Medulla oblongata (tissue), 1 donor: ENCODE results near the gene NOS3.
A peak's percentile ranks its signal among the peaks of the same experiment; 100 is the strongest.

Experiments used
- DNase-seq: peaks from one replicate; pipeline ENCODE4 v3.0.0-alpha.2; 2015; ENCODE audit errors: extremely low spot score

NOS3 gene

DNA sequence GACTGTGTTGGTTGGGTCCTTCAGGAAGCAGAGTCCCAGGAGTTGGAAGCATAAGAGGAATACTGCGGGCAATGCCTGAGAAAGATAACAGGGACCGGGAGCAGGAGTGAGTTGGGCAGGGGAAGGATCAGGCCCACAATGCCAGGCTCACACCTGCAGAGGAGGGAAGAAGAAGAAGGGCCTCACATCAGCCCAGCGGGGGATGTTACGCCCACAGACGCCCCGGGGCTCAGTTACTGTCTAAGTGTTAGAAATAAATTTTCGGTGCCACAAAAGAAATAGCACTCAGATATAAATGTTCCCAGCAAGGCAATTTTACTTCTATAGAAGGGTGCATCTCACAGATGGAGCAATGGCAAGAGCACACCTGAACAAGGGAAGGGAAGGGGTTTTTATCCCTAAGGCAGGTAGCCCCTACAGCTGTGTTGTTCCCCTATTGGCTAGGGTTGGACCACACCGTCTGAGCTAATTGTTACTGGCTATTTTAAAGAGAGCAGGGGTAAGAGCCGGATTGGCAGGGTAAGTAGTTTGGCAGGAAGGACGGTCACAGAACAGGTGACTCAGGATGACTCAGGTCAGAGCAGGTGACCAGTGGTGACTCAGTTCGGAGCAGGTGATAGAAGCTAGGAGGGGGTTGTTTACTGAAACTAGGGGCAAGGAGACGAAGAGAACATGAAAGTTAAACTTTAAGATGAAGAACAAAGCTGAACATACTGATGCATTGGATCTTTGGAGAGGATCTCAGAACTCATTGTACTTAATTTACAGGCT lies at the start of gene NOS3:
Gene NOS3 (plus strand): TSS at position 602 of the 771 bp plus-strand sequence. CDS start 2,787 bp downstream, outside the sequence.
- no peak for DNase-seq

DNA sequence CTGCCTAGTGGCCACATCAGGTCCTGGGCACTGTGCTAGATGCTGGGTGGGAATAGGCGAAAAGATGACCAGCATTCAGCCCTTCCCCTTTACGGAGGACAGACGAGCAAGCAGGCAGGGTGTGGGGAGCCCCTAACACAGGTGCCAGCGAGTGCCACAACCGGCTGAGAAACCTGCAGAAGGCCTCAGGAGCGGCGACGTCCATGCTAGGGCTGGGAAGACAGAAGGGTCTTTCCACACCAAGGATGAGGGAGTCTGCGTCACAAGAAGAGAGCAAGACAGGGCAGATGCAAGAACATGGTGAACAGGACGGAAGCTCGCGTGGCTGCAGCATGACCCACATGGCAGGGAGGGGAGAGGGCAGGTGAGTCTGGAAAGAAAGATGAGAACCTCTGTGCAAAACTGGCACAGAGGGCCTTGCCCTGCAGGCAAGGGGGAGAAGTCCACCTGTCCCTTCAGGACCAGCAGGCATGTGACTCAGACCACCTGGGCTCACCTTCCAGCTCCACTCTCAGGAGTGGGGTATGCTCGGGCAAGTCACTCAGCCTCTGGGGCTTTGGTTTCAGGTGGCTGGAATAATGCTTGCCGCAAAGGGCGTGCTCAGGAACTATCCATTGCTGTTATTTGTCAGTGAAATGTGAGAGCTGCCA lies 49.3 kb upstream of the NOS3 start:
- no peak for DNase-seq

DNA sequence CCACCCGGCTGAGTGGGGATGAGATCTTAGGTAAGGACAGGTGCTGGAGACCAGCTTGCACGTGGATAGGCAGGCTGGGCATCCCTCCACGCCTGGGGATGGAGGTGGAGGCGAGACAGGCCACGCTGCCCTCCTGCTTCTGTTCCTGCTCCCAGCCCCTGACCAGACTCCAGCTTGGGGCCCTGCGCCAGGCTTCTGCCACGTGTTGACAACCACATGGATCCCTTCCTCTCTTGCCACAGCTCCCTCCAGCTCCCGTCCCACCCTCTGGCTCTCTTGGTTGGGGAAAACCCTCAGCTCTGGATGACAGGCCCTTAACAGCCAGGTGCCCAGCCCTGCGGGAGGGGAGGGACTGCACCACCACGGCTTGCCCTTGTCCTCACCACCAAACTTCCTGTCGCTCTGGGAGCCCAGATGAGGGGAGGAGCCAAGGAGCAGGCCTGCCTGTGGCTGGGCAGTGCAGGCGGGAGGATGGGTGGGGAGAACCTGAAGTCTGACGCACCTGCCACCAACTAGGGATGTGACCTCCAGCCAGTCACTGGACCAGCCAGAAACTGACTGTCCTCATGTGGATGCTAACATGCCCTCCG lies 48.7 kb upstream of the NOS3 start:
- peak; percentile 50 for DNase-seq

DNA sequence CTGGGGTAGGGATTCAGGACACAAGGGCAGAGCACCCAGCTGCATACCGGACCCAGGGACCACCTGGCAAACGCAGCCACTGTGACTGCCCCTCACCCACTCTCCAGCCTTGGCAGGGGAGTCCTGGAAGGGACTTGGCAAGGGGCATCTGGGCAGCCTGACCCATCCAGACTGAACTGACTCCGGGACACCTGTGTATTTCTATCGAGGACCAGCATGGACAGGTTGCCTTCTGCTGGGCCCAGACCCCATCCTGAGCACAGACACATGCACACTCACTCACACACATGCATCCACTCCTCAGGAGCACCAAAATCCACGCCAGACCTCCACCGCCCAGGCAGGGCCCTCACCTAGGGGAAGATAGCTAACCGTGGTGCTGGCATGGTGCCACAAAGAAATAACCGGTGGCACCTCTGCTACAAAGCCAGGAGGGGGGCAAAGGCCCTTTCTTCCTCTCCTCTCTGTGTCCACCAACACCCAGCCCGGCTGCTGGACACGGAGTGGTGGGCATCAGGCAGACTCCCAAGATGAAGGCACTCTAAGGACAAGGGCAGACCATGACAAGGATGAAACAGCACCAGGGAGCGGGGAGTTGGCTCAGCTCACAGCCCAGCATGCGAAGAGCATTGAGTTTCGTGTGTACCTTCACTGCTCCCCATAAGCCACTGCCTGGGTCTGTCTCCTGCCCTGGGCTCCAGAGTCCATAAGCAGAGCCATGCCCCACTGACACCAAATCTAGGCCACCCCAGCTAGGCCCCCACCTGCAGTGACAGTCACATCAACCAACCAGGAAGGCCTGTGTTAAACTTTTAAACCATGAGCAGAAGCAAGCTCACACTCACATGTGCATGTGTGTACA lies 48.0 kb upstream of the NOS3 start:
- no peak for DNase-seq

DNA sequence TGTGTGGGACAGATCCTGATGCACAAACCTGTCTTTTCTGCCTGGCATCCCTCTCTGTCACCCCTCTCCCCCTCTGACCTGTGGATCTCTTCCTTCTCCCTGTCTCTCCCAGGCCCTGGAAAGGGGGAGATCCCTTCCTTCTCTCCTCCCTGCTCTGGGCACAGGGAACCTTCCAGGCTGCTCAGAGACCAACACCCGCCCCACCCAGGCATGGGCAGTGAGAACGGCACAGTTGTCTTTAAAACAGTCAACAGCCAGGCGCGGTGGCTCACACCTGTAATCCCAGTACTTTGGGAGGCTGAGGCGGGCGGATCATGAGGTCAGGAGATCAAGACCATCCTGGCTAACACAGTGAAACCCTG lies 47.4 kb upstream of the NOS3 start:
- no peak for DNase-seq

DNA sequence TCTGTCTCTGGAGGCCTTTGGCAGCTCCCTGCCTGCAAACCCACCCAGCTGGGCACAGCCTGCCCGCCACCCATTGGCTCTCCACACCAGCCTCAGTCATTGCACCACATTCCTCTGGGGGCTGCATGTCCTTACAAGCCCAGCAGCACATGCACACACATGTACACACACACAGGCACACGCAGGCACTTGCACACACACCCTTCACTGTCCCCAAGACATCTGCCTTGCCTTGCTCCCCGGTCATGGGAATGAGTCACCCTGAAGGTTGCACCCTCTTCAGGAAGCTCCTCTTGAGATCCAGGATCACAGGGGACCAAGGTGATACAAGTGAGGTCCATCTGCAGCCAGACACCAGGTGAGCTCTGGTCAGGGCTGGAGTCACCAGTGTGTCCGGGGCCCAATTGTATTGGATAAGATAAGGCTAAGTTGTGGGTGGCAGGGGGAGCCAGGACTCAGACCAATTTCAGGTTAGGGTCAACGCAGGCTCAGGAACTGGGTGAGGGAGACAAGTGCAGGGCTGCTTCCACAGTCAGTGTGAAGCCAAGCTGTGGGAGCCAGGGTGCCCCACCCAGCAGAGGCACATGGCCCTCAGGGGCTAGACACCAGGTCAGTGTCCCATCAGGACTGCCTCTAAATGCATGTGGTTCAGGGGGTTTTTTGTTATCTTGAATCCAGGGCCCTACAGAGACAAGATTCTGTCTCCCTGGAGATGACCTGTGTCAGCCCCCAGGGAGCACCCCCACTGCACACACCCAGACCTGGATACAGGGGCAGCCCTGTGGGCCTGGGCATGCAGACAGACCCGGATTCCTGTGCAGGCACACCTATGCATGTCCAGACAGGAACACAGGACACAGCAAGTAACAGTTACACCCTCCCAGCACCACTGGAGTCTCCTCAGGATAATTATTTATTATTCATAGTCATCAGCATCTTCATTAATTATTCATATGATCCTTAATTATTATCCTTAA lies 46.5 kb upstream of the NOS3 start:
- DNase-seq: no peak

DNA sequence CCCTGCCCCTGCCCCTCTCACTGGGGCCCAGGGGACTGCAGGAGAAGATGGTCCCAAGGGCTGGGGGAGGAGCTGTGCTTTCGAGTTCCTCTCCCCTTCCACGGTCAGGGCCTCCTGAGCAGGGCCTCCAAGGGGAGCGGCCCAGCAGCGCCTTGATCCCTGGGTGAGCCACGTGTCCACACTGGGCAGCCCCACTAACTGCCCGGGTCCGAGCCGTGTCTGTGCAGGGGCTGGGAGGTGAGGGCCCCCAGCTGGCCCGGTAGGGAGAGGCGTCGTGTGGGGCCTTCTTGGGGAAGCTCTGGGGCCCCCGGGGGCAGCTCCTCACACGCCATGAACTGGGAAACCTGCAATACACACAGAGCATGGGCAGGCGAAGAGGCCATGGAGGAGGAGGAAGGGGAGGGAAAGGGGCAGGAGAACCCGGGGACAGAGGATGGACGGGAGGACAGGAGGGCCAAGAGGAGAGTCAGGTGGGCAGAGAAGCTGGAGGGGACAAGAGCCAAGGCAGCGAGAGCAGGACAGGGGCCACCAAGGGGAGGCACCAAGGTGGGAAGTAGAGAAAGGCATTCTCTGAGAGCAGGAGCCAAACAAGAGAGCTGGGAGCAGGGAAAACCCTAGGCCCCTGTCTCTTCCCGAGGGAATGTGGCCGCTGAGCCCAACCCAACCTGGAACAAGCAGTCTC lies 45.5 kb upstream of the NOS3 start:
- no peak for DNase-seq

DNA sequence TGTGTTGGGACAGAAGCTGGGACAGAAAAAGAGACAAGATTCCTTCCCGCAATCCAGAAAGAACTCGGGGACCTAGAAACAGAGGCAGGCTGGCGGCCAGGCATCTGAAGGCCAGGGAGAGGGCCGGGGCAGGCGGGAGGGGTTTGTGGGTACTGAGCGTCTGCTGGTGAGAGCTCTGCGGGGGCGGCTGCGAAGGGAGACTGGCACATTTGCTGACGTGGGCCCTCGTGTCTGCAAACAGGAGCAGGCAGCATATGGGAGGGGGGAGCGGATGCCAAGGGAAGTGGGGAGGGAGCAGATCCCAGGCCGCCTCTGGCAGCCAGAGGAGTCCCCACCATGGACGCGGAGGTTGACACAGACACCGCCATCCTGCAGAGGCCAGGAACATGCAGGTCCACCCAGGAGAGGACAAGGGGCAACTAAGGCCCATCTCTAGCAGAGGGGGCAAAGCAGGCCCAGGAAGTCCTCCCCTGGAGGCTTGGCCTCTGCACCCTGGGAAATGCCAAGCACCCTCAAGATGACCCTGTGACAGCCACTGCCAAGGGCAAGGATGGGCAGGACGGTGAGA lies 44.9 kb upstream of the NOS3 start:
- DNase-seq: peak; percentile 70

DNA sequence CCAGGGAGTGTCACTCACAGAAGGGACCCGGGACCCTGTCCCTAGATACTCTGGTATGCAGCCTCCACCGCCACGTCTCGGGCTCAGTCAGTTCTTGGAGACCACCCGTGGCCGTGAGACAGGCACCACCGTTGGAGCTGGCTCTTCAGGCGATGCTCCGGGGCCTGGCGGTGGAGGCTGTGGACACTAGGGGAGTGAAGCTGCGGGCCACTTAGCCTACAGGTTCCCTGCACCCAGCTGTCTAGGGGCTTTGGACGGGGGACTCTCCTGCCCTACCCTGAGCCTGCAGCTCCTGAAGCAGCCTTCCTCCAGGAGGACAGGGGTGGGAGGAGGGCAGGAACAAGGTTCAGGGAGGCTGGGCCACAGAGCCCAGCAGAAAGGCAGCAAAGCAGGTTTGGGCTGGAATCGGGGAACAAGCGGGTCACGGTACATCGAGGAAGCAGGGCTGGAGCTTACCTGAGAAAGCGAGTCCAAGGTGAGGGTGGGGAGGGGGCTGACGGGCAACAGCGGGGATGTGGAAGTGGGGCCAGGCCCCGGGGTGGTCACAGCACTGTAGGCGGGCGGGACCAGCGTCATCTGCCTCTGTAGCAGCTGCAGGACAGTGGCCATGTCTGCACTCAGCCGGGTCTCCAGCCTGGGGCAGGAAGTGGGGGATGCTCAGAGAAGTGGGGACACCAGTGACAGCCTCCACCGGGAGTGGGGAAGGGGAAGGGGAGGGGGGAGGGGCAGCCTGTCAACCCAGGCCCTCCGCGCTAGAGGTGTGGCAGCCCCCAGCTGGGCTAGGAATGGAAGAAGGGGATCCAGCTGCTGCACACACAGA lies 44.2 kb upstream of the NOS3 start:
- DNase-seq: no peak

DNA sequence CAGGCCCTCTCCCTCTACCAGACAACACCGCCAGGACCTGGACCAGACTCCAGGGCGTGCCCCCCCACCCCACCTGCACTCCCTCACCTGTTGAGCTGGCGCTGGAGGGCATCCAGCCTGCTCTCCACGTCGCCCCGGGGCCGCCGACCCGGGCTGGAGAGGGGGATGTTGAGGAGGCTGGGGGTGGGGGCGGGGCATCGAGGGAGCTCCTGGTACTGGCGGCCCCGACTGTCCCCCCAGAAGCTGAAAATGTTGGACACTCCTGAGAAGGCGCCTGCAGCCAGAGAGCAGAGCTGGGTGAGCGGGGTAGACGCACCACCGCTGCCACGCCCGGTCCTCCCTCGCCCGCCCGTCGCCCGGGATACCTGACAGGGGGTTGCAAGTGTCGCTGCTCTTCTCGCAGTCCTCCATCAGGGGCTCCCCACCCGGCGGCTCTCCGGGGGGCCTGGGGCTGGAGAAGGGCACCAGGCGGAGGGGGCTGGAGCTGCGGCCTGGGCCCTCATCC lies 43.5 kb upstream of the NOS3 start:
- DNase-seq: no peak

DNA sequence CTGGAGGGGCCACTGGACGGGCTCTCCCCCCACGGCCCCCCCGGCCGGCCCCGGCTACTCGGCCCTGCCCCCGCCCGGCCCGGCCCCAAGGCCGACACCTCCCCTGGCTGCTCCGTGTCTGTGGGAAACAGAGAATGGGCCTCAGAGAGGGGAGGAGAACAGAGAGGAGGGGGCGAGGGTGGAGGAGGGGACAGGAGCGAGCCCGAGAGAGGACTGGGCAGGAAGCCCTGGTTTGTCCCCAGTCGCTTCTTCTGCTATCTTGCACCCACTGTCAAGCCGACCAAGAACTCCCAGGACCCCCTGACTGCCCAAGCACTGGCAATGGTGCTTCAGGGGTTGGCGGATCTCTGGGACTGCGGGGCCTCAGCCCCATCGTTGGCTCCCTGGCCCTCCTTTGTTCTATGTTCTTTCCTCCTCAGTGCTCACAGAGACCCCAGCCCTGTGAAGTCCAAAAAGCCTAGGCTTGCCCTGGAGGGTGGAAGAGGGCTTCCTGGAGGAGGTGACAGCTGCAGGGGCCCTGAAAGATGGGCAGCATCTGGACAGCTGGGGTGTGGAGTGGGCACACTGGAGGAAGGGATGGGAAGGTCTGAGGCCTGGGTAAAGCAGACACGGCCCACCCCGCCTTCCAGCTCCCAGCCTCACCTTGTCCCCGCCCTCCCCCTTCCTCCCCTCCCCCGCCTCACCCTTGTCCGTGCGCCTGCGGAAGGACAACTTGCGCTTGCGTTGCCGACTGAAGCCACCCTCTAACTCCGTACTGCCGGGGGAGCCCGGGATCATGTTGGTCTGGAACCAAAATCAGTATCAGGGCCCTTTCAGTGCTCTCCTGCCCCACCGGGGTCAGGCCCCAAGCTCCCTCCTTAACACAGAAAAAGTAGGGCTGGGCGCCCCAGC lies 42.8 kb upstream of the NOS3 start:
- DNase-seq: no peak

DNA sequence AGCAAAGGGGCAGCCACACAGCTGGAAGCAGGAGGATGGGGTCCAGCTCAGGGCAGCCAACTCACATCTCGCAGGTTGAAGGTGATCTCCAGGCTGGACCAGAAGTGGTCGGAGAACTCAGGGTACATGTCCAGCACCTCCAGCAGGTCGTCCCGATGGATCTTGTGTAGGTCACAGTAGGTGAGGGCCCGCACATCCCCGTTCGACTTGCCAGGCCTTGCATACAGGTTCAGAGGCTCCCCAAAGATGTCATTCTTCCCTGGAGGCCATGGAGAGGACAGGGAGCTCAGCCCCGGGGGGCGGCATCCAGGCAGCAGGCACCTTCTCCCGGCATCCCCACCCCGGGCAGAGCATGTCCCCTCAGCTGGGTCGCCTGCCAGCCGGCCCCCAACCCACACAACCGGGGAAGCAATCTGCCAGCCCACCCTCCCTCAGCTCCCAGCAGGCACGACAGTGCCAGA lies 42.0 kb upstream of the NOS3 start:
- DNase-seq: no peak

DNA sequence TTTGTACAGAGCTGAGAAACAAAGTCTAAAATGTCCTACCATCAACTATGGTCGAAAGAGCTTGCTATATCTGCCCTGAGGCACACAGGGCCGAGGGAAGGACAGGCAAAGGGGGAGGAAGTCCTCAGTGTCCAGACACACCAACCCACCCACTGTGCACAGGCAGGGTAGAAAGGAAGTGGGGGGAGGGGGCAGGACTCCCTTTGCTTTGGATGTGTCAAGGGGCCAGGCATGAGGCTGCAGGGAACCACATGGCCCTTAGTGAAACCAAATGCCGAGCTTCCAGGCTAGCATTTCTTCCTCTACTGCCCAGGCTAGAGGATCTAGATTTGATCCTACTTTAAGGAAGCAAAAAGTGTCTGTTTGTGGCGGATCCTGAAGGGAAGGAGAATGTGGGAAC lies 41.3 kb upstream of the NOS3 start:
- DNase-seq: no peak

DNA sequence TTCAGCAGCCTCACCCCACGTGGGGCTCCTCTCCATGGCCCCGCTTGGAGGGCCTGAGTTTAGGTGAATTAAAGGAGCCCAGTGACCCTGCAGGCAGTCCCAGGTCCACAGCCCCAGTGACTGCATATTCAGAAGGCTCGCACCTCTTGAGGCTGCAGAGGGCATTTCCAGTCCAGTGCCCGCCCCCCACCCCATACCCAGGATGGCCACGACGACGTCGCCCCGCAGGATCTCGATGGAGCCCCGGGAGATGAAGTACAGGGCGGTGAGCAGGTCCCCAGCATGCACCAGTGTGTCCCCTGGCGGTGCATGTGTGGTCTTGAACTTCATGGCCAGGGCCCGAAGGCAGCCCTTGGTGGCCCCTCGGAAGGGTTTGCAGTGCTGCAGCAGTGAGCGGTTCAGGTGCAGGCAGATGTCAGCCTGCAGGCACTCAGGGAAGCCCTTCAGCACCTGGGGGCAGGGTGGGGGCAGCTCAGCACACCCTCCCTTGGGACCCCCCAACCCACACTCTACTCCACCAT lies 40.8 kb upstream of the NOS3 start:
- DNase-seq: no peak

DNA sequence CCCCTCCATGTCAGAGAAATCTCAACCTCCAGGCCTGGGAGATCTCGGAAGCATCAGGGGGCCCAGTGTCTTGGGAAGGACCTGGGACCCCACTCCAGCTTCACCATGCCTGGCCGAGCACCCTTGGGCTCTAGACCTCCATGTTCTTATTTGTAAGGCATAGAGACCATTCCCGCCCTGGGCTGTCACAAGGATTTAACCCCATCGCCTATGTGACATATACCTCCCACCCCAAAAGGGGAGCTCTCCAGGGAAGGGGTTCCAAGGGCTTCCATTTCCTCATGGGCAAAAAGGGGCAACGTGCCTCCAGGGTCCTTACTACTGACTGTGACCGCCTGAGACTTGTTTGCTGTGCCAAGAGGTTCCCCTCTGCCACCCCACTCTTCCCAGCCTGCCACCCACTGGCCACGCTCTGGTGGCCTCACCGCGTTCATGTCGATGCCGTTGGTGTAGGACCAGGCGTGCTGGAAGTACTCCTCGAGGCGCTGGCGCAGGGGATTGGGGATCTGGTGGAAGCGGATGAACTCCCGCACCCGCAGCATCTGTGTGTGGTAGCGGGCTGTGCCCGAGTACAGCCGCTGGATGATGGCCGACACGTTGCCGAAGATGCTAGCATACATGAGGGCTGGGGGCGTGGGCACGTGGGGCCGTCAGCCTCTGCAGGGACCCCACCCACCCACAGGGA lies 40.2 kb upstream of the NOS3 start:
- no peak for DNase-seq

DNA sequence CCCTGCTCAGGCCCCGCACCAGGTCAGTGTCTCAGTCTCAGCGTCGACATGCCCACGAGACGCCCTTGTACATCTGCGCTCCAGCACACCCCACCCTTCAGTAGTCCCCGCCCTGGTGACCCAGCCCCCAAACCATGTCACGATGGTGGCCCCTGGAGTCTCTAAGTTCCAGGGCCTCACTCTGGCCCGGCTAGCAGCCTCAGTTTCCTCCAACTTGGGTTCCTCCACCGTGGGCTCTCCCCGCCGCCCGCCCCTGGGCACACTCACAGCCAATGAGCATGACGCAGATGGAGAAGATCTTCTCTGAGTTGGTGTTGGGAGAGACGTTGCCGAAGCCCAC lies 39.7 kb upstream of the NOS3 start:
- no peak for DNase-seq

DNA sequence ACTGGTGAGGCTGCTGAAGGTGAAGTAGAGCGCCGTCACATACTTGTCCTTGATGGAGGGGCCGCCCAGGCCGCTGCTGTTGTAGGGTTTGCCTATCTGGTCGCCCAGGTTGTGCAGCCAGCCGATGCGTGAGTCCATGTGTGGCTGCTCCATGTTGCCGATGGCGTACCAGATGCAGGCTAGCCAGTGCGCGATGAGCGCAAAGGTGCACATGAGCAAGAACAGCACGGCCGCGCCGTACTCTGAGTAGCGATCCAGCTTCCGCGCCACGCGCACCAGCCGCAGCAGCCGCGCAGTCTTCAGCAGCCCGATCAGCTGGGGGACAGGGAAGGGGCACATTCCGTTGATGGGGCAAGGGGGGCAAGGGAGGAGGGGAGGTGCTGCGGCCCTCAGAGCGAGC lies 39.3 kb upstream of the NOS3 start:
- no peak for DNase-seq
